ENCODE measurements around the gene GGCX.
"Not testable (repeated sequence)": the region's sequence is repeated elsewhere in the genome, so short reads cannot be mapped to it uniquely, and the experiment has no call there.

Gene GGCX

GRCh38 chr2:85561280-85562212 lies at the start of gene GGCX:
TSS of gene GGCX (minus strand) at chr2:85561493. CDS start at chr2:85561428, 65 bp downstream.
- DNase-seq = peak; percentile 92 to 93

- no peak for DNase-seq
These were observed 46.2 kb upstream of the GGCX start for GRCh38 chr2:85607268-85608215.

GRCh38 chr2:85606116-85606455 lies 44.8 kb upstream of the GGCX start:
- DNase-seq = no peak

GRCh38 chr2:85605406-85606115 lies 44.3 kb upstream of the GGCX start:
- no peak for DNase-seq

DNA sequence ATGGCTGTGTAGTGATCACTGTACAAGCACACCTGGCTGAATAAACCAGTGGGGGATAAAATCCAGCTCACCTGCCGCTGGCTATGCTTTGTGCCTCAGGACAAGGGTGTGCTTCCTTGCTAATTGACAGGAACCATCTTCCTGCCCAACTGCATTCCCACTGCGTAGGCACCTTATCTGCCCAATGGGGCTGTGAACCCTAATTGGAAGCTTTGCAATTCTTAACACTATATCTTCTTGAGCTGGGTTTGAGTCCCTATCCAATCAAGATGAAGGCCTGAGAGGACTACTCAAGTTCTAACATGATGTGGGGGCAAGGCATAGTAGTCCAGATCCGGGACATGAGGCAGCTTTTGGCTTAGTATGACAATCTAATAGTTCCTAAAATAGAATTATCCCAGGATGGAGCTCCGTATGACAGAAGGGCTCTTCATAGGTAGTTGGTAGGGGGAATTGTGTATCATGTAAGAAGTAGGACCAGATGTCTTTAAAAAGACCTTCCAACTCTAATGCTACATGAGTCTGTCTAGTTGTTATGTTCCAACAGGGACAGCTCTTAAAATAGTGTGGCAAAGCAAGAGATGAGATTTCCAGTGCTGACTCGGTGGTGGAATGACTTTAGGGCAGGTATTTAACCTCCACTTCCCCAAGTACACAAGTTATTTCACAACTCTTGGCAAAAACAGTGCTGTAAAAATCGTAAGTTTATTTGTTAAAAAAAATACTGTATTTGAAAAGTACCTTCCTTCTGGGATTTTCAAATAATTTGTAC lies 43.5 kb upstream of the GGCX start:
- no peak for DNase-seq

DNA sequence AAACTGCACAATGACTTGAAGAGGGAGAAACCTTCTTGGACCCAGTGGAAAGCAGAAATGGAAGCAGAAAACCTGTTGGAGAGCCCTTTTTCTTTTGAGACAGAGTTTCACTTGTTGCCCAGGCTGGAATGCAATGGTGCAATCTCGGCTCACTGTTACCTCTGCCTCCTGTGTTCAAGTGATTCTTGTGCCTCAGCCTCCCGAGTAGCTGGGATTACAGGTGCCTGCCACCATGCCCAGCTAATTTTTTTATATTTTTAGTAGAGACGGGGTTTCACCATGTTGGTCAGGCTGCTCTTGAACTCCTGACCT lies 42.8 kb upstream of the GGCX start:
- not testable (repeated sequence) for DNase-seq

GRCh38 chr2:85602476-85603234 lies 41.4 kb upstream of the GGCX start, which contains the start of gene TMEM150A:
TSS of gene TMEM150A (minus strand) at chr2:85602698. CDS start at chr2:85601948, 750 bp downstream.
- DNase-seq = peak; percentile 86 to 87

DNA sequence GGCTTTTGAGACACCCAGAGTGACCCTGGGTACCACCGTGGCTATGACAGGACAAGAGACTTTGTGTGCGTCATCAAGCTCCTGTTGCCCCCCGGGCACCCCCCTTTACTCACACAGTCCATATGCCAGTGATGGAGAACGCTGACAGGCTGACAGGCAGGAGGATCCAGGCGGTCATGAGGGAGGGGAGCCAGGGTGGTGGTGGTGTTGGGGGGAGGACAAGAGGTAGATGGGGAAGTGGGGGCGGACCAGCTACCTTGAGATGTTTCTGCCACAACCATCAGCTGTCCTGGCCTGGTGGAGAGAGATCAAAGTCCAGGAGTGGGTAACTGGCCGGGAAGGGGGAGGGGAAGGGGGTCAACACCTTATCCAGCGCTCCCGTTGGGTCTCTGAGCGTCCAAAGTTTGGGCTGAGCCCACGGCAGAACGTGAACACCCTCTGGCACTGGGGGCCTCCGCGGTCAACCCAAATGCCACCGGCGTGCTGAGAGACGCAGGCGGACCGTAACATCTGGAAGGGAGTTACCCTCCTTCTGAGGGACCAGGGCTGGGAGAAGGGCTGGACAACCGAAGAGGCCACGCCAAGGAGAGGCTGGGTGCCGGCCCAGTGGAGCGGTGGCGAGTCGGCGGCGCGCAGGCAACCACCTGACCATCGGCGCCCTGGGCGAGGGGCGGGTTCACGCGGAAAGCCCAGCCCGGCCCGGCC lies 40.6 kb upstream of the GGCX start:
- DNase-seq = no peak

GRCh38 chr2:85600951-85601770 lies 39.9 kb upstream of the GGCX start:
- no peak for DNase-seq

GRCh38 chr2:85600235-85600575 lies 38.9 kb upstream of the GGCX start:
- DNase-seq = no peak

- DNase-seq = peak in 1 of 2 experiments; percentile 35
These were observed 38.4 kb upstream of the GGCX start for GRCh38 chr2:85599468-85600234.

- DNase-seq = no peak
These were observed 37.5 kb upstream of the GGCX start for GRCh38 chr2:85598594-85599340.

- no peak for DNase-seq
These were observed 35.9 kb upstream of the GGCX start for GRCh38 chr2:85597241-85597640.

- DNase-seq = no peak
These were observed 35.3 kb upstream of the GGCX start for GRCh38 chr2:85596486-85597143.

GRCh38 chr2:85596026-85596333 lies 34.7 kb upstream of the GGCX start:
- DNase-seq = peak in 1 of 2 experiments; percentile 30

DNA sequence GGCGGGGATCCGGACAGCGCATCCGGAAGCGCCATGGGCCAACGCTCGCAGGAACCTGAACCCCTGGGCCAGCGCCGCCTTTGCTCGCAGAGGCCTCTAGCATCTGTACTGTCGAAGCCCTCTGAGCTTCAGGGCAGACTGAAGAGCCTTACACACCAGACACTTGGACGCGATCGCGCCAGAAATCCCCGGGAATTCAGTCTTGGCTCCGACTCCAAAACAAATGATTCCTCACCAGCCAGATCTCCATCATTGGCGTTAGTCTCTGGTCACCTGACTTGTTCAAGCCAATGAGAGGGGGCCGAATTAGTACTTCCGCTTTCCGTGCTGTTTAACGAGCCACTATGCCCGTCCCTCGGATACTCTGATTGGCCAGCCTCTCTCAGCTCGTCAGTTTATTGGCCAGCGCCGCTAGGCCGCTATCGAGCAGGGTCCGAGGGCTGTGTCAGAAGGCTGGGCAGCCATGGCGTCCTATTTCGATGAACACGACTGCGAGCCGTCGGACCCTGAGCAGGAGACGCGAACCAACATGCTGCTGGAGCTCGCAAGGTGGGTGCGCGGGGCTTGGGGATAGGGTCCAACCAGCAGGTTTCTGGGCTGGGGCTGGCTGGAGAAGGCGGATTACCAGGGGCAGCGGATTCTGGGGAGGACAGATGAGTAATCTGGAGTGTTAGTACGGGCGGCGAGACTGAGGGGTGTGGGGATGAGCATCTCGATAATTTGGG lies 34.2 kb upstream of the GGCX start, which contains the start of gene RNF181:
Gene RNF181 (plus strand): TSS at position 445 of the 725 bp plus-strand sequence. CDS start 19 bp downstream, at position 464.
- DNase-seq = peak; percentile 99

DNA sequence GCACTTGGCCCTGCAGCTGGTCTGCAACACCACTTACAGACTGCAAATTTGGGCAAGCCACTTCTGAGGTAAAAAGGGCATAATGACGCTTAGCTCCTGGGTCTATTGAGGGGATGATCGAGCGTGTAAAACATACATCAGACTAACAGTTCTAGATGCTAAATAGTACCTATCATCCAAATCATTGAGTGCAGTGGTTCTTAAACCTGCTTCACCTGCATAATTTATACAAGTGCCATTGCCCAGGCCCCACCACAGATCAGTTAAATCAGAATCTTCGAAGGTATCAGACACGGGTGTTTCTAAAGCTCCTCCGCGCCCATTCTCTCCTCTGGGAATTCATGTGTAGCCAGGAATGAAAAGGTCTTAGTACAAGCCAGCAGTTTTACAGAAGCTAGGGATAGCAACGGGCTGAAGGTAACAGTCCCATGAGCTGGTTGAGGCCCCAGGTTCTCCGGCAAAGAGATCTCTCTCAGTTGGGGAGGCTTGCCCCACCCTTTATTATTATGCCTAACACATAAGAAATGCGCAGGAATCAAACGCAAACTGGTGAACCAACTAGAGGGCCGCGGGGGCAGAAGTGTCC lies 33.5 kb upstream of the GGCX start:
- no peak for DNase-seq

All from Kasumi-1 (cell line).